ENCODE data around the gene HOXD1.

DNA sequence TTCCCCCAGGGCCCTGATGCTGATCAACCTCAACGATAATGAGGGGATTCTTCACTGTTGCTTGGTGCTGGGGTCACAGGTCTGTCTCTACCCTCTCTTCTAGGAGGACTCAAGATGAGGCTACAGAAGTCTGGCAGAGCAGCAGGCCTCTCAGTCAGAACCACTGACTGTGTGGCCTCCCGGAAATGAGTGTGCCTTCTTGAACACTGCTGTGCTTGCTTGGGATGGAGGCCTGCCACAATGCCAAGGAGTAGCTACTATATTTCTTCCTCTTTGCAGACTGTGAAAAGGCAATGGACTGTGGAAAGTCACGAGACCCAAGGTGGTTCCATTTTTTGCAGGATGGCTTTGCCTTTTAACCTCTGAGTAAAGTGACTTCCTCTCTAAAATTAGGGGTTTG lies 5.8 kb upstream of the HOXD1 start:
- TF ChIP-seq, protein P1, sequence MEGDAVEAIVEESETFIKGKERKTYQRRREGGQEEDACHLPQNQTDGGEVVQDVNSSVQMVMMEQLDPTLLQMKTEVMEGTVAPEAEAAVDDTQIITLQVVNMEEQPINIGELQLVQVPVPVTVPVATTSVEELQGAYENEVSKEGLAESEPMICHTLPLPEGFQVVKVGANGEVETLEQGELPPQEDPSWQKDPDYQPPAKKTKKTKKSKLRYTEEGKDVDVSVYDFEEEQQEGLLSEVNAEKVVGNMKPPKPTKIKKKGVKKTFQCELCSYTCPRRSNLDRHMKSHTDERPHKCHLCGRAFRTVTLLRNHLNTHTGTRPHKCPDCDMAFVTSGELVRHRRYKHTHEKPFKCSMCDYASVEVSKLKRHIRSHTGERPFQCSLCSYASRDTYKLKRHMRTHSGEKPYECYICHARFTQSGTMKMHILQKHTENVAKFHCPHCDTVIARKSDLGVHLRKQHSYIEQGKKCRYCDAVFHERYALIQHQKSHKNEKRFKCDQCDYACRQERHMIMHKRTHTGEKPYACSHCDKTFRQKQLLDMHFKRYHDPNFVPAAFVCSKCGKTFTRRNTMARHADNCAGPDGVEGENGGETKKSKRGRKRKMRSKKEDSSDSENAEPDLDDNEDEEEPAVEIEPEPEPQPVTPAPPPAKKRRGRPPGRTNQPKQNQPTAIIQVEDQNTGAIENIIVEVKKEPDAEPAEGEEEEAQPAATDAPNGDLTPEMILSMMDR (IDR thresholded peaks at IDR 0.05) = no peak
- TF ChIP-seq POLR2A (IDR thresholded peaks at IDR 0.05) (no peak), POLR2AphosphoS5 (IDR thresholded peaks at IDR 0.05; ENCODE audit: insufficient read depth in 1 of 2, low read depth in 1 of 2) (no peak)

All from vagina (tissue), 2 donors.